Progenitor cell of endocrine pancreas (in vitro differentiated cells): Measurements from ENCODE around the gene HMX2. TPM values are rescaled to one million over a fixed set of nuclear protein-coding genes. Genes with fewer than 3 reads are reported as not detected.

Experiments used
- DNase-seq: peaks from one replicate; pipeline ENCODE4 v3.0.0; 2021; ENCODE audit warnings: low spot score; ENCODE audit not compliant: unreplicated experiment
- H3K27ac Mint-ChIP-seq: 2 replicates; pipeline ENCODE4 v1.8.0; 2021; ENCODE audit warnings: mild to moderate bottlenecking, moderate library complexity, mixed read lengths
- H3K27me3 Mint-ChIP-seq: 2 replicates; pipeline ENCODE4 v1.8.0; 2021; ENCODE audit warnings: mixed read lengths
- H3K36me3 Mint-ChIP-seq: 2 replicates; pipeline ENCODE4 v1.8.0; 2022; ENCODE audit warnings: mixed read lengths; ENCODE audit not compliant: insufficient read depth
- H3K4me1 Mint-ChIP-seq: 2 replicates; pipeline ENCODE4 v1.8.0; 2021; ENCODE audit warnings: low read depth, mixed read lengths
- H3K4me3 Mint-ChIP-seq: 2 replicates; pipeline ENCODE4 v1.8.0; 2021; ENCODE audit warnings: low read depth, mild to moderate bottlenecking, moderate library complexity, mixed read lengths
- H3K9me3 Mint-ChIP-seq: 2 replicates; pipeline ENCODE4 v1.8.0; 2021; ENCODE audit warnings: low read depth, mixed read lengths
- CTCF ChIP-seq: fragments of 200-600 bp; sonication (generic); IDR thresholded peaks from one replicate; pipeline ENCODE4 v1.5.0; 2021; ENCODE audit warnings: antibody characterized with exemption, mild to moderate bottlenecking; ENCODE audit not compliant: unreplicated experiment
- total RNA-seq: library from RNA; stranded (reverse); gene quantifications from 2 replicates; pipeline ENCODE4 v1.2.1, GENCODE V29; 2021

HMX2 gene
- total RNA-seq, 1 donor from 2014 or later, result not detected

GRCh38 chr10:123146894-123147634 lies 872 bp upstream of the HMX2 start:
- H3K4me3 Mint-ChIP-seq, result peak overlapping the region; percentile 48

GRCh38 chr10:123148414-123149161 lies 652 bp downstream of the HMX2 start:
- no peak for DNase-seq
- peaks cover 82% of the 10 kb centered on the region for H3K27me3 Mint-ChIP-seq
- peak overlapping the region; percentile 50 for H3K27ac Mint-ChIP-seq

More at GRCh38 chr10:123146894-123147634, 872 bp upstream of the HMX2 start:
- DNase-seq, result no peak
- Mint-ChIP-seq H3K36me3 (no peaks in the 10 kb centered on the region), H3K27ac (no peak overlapping the region), H3K4me1 (peaks cover 15% of the 10 kb centered on the region), H3K27me3 (peaks cover 82% of the 10 kb centered on the region), H3K9me3 (no peaks in the 10 kb centered on the region)
- TF ChIP-seq CTCF, result no peak

DNA sequence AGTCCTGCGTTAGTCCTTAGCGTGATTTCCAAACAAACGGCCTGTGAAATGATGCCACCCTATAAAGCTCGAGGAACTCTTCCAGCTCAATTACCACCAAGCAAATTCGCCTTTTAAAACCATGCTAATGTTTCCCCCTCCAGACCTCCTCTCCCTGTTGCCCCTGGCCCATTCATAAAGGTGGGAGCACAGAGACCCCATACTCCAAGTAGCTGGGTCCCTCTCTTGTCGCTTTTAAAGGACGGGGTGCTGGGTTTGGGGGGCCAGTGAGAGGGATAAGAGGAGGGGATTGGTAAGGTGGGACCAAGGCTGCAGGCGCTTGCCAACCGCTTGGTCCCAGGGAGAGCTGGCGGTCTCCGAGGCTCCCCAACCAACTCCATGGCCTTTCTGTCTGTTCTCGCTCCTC lies 1.2 kb downstream of the HMX2 start:
- TF ChIP-seq CTCF, result no peak
- DNase-seq, result no peak
- H3K27ac Mint-ChIP-seq, result peak overlapping the region; percentile 50
- H3K4me1 Mint-ChIP-seq, result peaks cover 16% of the 10 kb centered on the region
- H3K4me3 Mint-ChIP-seq, result peak overlapping the region; percentile 3
- no peaks in the 10 kb centered on the region for H3K36me3 Mint-ChIP-seq
- no peaks in the 10 kb centered on the region for H3K9me3 Mint-ChIP-seq
- H3K27me3 Mint-ChIP-seq, result peaks cover 79% of the 10 kb centered on the region

More at GRCh38 chr10:123148414-123149161, 652 bp downstream of the HMX2 start:
- peaks cover 15% of the 10 kb centered on the region for H3K4me1 Mint-ChIP-seq
- H3K9me3 Mint-ChIP-seq, result no peaks in the 10 kb centered on the region
- no peak for TF ChIP-seq CTCF
- H3K36me3 Mint-ChIP-seq, result no peaks in the 10 kb centered on the region
- H3K4me3 Mint-ChIP-seq, result peak overlapping the region; percentile 3

DNA sequence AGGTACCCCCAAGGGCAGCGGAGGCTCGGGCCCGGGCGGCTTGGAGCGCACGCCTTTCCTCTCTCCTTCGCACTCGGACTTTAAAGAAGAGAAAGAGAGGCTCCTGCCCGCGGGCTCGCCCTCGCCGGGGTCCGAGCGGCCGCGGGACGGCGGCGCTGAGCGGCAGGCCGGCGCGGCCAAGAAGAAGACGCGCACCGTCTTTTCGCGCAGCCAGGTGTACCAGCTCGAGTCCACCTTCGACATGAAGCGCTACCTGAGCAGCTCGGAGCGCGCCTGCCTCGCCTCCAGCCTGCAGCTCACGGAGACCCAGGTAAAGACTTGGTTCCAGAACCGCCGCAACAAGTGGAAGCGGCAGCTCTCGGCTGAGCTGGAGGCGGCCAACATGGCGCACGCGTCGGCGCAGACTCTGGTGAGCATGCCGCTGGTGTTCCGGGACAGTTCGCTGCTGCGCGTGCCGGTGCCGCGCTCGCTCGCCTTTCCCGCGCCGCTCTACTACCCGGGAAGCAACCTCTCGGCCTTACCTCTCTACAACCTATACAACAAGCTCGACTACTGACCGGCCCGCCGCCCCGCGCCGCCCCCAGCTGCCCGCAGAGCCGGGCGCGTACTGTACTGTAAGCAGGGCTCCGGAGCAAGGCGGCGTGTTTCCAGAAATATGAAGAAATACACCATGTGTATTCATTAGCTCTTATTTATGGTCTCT lies 1.8 kb downstream of the HMX2 start:
- Mint-ChIP-seq H3K36me3 (no peaks in the 10 kb centered on the region), H3K4me1 (peaks cover 17% of the 10 kb centered on the region), H3K27me3 (peaks cover 74% of the 10 kb centered on the region), H3K4me3 (peak overlapping the region; percentile 59), H3K27ac (no peak overlapping the region), H3K9me3 (no peaks in the 10 kb centered on the region)
- no peak for TF ChIP-seq CTCF
- DNase-seq, result peak; percentile 23
